DMS 273 (cell line): ENCODE results near the gene NEDD8.

Experiments
- DNase-seq: peaks from one replicate; lab custom pipeline; 2025; ENCODE audit not compliant: unreplicated experiment; lab: John Stamatoyannopoulos, UW

NEDD8 gene

GRCh38 chr14:24198814-24199524 lies 33.2 kb downstream of the NEDD8 start:
- no peak for DNase-seq

- no peak for DNase-seq
Measured at GRCh38 chr14:24197056-24197450, 35.1 kb downstream of the NEDD8 start.

GRCh38 chr14:24196071-24197055 lies 35.8 kb downstream of the NEDD8 start:
- DNase-seq, result peak; percentile 68

- peak; percentile 90 for DNase-seq
Measured at GRCh38 chr14:24195186-24196070, 36.7 kb downstream of the NEDD8 start, which contains the start of gene TM9SF1. Gene TM9SF1 (minus strand): TSS chr14:24195441. CDS start chr14:24195019, 422 bp downstream.

GRCh38 chr14:24194873-24195185 lies 37.3 kb downstream of the NEDD8 start:
- no peak for DNase-seq

GRCh38 chr14:24194186-24194872 lies 37.8 kb downstream of the NEDD8 start:
- DNase-seq, result no peak

- no peak for DNase-seq
Measured at GRCh38 chr14:24192933-24193332, 39.2 kb downstream of the NEDD8 start.

GRCh38 chr14:24190416-24190815 lies 41.8 kb downstream of the NEDD8 start:
- no peak for DNase-seq

GRCh38 chr14:24189460-24189859 lies 42.7 kb downstream of the NEDD8 start:
- DNase-seq, result no peak

- DNase-seq, result no peak
Measured at GRCh38 chr14:24189059-24189375, 43.1 kb downstream of the NEDD8 start.

- DNase-seq, result peak; percentile 99
Measured at GRCh38 chr14:24188251-24189058, 43.7 kb downstream of the NEDD8 start, which contains the start of gene IPO4. Gene IPO4 (minus strand): TSS chr14:24188816. CDS start chr14:24188787, 29 bp downstream.

GRCh38 chr14:24187539-24187915 lies 44.6 kb downstream of the NEDD8 start:
- DNase-seq, result no peak

GRCh38 chr14:24186831-24187538 lies 45.2 kb downstream of the NEDD8 start:
- DNase-seq, result no peak

GRCh38 chr14:24185741-24186140 lies 46.4 kb downstream of the NEDD8 start:
- DNase-seq, result no peak

- DNase-seq, result no peak
Measured at GRCh38 chr14:24185026-24185425, 47.1 kb downstream of the NEDD8 start.

GRCh38 chr14:24184104-24184970 lies 47.8 kb downstream of the NEDD8 start:
- DNase-seq, result no peak

GRCh38 chr14:24183014-24183481 lies 49.1 kb downstream of the NEDD8 start:
- DNase-seq, result peak; percentile 35
